HL-60 (cell line): ENCODE results near the gene AIF1.

Source experiments
- DNase-seq, 2 experiments: peaks; one replicate each; pipeline ENCODE4 v3.0.0-alpha.2; 2010 to 2020; ENCODE audit warnings: low read depth in 1 of 2, low spot score in 1 of 2
- H3K27ac ChIP-seq: fragments of 250-450 bp; sonication (Bioruptor Pico); replicated peaks from 2 replicates; pipeline ENCODE4 v1.5.1; 2020; ENCODE audit warnings: mild to moderate bottlenecking, moderate library complexity
- H3K27me3 ChIP-seq: fragments of 250-450 bp; sonication (Bioruptor Pico); 2 replicates; pipeline ENCODE4 v1.5.1; 2021; ENCODE audit warnings: mild to moderate bottlenecking, moderate library complexity; ENCODE audit not compliant: insufficient read depth, poor library complexity, severe bottlenecking
- H3K4me3 ChIP-seq: replicated peaks from 2 replicates; pipeline ENCODE4 v1.5.1; 2011; ENCODE audit warnings: mild to moderate bottlenecking, control low read depth, low read length; ENCODE audit not compliant: insufficient read depth
- CTCF ChIP-seq: IDR thresholded peaks from one replicate; pipeline ENCODE4 v1.5.1; 2011; ENCODE audit warnings: low read length, control low read depth, inconsistent platforms; ENCODE audit not compliant: insufficient read depth
- GABPA ChIP-seq: IDR thresholded peaks from 2 replicates; pipeline ENCODE4 v1.6.1; 2012; ENCODE audit warnings: low read depth
- POLR2AphosphoS5 ChIP-seq: IDR thresholded peaks from 2 replicates; pipeline ENCODE4 v1.6.1; 2012; ENCODE audit warnings: low read depth
- REST ChIP-seq: IDR thresholded peaks from 2 replicates; pipeline ENCODE4 v1.6.1; 2012; ENCODE audit warnings: low read depth; ENCODE audit not compliant: insufficient replicate concordance
- SPI1 ChIP-seq: IDR thresholded peaks from 2 replicates; pipeline ENCODE4 v1.6.1; 2012; ENCODE audit warnings: low read depth, mild to moderate bottlenecking, borderline replicate concordance

The AIF1 gene

GRCh38 chr6:31610968-31611367 lies 4.1 kb upstream of the AIF1 start:
- TF ChIP-seq CTCF (no peak), GABPA (no peak), POLR2AphosphoS5 (peak; percentile 49; the same call in 1 of the 2 replicates), SPI1 (peak; percentile 21; the same call in 1 of the 2 replicates), REST (no peak)
- H3K27ac ChIP-seq: no peak overlapping the region
- H3K4me3 ChIP-seq: no peak overlapping the region
- peak; percentile 74 to 89 for DNase-seq
- H3K27me3 ChIP-seq: no peaks in the 10 kb centered on the region

DNA sequence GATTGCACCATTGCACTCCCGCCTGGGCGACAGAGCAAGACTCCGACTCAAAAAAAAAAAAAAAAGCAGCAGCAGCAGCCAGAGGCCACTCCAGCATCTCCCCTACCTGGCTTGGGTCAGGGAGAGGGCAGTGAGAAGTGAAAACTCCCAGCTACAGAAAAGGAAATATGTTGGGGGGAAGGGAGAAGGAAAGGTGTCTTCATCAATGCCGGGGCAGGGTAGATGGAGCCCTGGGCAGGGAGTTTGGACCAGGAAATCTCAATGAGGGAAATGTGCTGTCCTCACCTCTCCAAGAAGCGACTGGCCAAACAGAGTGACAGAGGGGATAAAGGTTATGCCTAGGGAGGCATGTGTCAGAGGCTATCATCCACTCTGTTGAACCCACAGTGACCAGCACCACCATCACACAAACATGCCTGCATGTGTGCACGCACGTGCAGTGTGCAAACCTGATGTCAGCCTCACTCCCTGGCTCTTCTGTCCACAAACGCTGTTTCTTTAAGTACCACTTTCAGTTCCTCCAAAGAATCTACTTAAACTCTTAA lies 887 bp upstream of the AIF1 start:
- H3K27ac ChIP-seq: peak overlapping the region; percentile 92
- TF ChIP-seq CTCF (no peak), POLR2AphosphoS5 (no peak), SPI1 (no peak), GABPA (no peak), REST (no peak)
- peak in 1 of 2 experiments; percentile 75 for DNase-seq
- peak overlapping the region; percentile 8; the same call in 1 of the 2 replicates for H3K4me3 ChIP-seq
- no peaks in the 10 kb centered on the region for H3K27me3 ChIP-seq

- no peak for TF ChIP-seq CTCF
- no peak for TF ChIP-seq GABPA
- peak; percentile 89; the same call in 1 of the 2 replicates for TF ChIP-seq SPI1
- TF ChIP-seq REST: peak; percentile 48
- peak; percentile 87 for TF ChIP-seq POLR2AphosphoS5
- Histone ChIP-seq H3K4me3 (peak overlapping the region; percentile 54), H3K27ac (peak overlapping the region; percentile 92), H3K27me3 (no peaks in the 10 kb centered on the region)
- peak; percentile 79 to 95 for DNase-seq
Observed at GRCh38 chr6:31615748-31616147, 714 bp downstream of the AIF1 start.
